Measurements from ENCODE around the gene APOO.

DNA sequence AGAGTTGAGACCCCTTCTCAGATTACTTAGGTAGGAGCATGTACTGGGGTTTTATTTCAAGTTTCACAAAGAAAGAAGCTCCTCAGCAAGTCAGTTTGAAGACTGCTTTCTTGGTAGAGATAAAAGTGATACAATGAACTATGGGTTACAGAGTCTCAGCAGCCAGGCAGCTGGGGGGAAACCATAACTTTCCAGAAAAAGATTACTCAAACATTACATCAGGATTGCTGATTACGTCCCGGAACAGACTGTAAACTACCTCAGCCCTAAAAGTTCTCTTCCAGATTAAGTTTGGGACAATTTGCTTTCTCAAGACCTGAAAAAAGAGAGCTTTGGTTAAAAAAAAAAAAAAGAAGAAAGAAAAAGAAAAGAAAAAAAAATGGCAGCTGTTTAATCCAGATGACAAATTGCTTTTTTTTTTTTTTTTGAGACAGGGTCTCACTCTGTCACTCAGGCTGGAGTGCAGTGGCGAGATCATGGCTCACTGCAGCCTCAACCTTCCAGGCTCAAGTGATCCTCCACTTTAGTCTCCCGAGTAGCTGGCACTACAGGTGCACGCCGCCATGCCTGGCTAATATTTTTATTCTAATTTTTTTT is 108.2 kb downstream of the APOO start:
- TF ChIP-seq, protein P1, sequence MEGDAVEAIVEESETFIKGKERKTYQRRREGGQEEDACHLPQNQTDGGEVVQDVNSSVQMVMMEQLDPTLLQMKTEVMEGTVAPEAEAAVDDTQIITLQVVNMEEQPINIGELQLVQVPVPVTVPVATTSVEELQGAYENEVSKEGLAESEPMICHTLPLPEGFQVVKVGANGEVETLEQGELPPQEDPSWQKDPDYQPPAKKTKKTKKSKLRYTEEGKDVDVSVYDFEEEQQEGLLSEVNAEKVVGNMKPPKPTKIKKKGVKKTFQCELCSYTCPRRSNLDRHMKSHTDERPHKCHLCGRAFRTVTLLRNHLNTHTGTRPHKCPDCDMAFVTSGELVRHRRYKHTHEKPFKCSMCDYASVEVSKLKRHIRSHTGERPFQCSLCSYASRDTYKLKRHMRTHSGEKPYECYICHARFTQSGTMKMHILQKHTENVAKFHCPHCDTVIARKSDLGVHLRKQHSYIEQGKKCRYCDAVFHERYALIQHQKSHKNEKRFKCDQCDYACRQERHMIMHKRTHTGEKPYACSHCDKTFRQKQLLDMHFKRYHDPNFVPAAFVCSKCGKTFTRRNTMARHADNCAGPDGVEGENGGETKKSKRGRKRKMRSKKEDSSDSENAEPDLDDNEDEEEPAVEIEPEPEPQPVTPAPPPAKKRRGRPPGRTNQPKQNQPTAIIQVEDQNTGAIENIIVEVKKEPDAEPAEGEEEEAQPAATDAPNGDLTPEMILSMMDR (conservative IDR thresholded peaks at IDR 0.05), result no peak
- no peak for TF ChIP-seq EZH2 (IDR thresholded peaks at IDR 0.05; ENCODE audit: low read depth)

Measured in PC-9 (cell line).